ENCODE measurements around the gene DNASE1L3.
"Not testable (repeated sequence)": the region's sequence is repeated elsewhere in the genome, so short reads cannot be mapped to it uniquely, and the experiment has no call there.

DNASE1L3 gene

DNA sequence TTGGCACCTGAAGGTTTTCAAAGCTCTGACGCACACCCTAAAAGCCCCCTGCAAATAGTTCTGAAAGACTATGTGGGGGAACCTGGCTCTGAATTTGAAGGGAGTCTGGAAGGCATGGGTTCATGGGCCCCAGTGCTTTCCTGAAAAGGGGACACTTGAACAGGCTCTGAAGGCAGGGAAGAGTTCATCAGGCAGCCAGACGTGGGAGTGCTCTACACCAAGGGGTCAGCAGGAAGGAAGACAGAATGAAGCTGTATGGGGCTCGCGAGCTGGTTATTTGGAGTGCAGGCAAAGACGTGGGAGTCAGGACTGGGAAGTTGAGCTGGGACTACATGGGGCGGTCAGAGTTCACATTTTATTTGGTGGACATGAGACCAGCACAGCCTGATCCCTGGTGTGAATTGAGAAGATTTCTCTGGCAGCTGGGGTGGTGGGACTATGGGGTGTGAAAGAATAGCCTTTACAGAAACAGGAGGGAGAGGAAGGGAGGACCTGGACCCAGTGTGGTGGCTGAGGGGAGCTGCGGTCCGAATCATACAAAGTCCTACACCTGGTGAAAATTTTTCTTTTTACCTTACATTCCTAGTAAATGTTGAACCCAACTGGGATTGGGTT lies 39.4 kb upstream of the DNASE1L3 start:
- TF ChIP-seq ZFX (IDR thresholded peaks at IDR 0.05), result no peak
- TF ChIP-seq, protein P1, sequence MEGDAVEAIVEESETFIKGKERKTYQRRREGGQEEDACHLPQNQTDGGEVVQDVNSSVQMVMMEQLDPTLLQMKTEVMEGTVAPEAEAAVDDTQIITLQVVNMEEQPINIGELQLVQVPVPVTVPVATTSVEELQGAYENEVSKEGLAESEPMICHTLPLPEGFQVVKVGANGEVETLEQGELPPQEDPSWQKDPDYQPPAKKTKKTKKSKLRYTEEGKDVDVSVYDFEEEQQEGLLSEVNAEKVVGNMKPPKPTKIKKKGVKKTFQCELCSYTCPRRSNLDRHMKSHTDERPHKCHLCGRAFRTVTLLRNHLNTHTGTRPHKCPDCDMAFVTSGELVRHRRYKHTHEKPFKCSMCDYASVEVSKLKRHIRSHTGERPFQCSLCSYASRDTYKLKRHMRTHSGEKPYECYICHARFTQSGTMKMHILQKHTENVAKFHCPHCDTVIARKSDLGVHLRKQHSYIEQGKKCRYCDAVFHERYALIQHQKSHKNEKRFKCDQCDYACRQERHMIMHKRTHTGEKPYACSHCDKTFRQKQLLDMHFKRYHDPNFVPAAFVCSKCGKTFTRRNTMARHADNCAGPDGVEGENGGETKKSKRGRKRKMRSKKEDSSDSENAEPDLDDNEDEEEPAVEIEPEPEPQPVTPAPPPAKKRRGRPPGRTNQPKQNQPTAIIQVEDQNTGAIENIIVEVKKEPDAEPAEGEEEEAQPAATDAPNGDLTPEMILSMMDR (conservative IDR thresholded peaks at IDR 0.05), result no peak
- no peak overlapping the region for H3K27ac ChIP-seq

DNA sequence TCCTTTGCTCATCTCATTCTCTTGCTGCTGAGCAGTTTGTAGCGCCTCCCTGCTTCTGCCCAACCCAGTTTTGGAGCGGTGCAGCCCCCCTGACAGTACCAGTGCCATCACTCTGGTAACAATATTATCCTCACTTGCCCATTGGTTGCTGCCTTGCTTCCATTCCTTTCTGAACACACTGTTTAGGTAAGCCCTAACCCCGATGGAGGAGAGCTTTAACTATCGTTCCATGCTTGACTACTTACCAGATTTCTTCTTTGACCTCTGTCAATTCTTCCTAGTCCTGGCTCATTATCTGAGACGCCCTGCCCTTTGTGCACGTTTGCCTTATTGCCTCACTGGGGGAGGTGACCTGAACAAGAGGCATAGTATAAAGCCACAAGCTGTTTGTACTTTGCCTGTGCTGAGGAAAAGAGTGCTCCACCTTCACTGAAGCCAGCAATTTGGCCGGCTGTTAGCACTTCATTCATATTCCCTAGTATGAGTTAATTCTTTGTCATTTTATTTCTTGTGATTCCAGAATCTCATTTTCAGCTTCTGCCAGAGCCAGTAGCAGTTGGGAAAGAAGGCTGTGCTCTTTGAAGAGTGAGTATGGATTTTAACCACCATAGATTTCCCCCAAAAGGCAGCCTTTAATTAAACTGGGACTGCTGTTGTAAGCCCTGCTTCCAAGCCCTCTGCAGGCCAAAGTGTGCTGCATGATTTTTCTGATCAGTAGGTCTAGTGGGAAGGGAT lies 38.8 kb upstream of the DNASE1L3 start:
- TF ChIP-seq ZFX (IDR thresholded peaks at IDR 0.05), result no peak
- TF ChIP-seq, protein P1 (conservative IDR thresholded peaks at IDR 0.05), result no peak
- H3K27ac ChIP-seq, result no peak overlapping the region

DNA sequence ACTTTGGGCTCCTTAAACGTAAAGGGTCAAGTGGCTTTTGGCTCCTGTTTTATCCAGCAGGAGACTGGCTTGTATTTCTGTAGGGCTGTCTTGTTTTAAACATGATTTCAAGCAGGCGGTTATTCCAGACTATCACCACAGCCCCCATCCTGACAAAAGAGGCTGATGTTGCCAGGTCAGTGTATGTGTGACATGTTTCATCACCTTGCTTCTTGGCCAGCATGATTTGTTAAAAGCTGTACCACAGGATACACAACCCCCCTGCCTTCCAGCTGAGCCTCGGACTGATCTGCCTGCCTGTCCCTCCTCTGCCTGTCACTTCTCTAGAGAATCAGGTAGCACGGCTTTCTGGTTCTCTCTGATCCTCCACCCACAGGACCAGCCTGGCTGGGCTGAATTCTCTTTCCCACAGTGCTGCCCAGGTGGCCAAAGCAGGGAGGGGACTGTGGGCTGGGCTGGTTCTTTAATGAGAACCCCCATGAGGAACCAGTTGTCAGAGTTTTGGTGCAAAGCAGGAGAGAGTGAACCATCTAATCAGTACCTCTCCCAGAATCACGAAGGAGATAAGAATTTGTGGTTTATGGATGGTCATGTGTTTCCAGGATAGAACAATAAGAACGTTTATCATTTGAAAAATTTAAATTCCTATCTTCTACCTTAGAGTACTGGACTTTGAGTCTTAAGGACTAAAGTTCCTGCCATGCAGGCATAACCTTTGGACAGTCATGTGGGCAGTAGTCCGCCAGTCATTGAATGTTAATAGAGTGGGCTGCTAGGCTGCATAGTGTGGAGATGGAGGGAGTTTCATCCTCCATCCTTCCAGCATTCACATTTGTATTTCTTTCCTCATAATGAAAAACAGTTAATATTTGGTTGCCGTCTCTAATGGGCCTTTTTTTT lies 35.6 kb upstream of the DNASE1L3 start:
- H3K27ac ChIP-seq, result 0 out of 2 replicates have a peak overlapping the region, but pooled peaks have one; percentile 12
- TF ChIP-seq, protein P1 (conservative IDR thresholded peaks at IDR 0.05), result no peak
- no peak for TF ChIP-seq ZFX (IDR thresholded peaks at IDR 0.05)

DNA sequence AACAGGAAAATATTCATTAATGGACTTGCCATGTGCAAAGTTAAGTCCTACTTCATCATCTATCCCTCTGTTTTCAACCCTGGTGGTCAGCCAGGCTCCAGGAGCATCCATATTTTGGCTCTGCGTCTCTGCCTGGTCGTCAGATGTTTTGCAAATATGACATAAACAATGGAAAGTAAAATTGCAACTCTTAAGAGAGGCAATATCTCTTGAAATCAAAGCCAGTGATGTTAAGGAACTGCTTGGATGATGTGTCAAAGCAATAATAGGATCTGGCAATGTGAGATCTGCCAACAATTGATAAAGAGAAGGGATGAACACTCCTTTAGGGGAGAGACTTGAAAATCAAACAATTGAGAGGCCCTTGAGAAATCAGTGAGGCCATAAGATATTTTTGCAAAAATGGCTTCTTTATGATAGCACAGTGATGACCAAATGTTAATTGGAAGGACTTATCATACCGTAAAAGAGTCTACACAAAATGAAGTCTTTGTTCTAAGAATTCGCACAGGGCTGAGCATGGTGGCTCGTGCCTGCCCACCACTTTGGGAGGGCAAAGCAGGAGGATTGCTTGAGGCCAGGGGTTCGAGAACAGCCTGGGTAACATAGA lies 33.3 kb upstream of the DNASE1L3 start:
- no peak overlapping the region for H3K27ac ChIP-seq
- no peak for TF ChIP-seq ZFX (IDR thresholded peaks at IDR 0.05)
- TF ChIP-seq, protein P1 (conservative IDR thresholded peaks at IDR 0.05), result no peak

DNA sequence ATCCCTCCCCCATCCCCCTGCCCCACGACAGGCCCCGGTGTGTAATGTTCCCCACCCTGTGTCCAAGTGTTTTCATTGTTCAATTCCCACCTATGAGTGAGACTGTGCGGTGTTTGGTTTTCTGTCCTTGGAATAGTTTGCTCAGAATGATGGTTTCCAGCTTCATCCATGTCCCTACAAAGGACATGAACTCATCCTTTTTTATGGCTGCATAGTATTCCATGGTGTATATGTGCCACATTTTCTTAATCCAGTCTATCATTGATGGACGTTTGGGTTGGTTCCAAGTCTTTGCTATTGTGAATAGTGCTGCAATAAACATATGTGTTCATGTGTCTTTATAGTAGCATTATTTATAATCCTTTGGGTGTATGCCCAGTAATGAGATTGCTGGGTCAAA lies 32.1 kb upstream of the DNASE1L3 start:
- not testable (repeated sequence) for H3K27ac ChIP-seq

DNA sequence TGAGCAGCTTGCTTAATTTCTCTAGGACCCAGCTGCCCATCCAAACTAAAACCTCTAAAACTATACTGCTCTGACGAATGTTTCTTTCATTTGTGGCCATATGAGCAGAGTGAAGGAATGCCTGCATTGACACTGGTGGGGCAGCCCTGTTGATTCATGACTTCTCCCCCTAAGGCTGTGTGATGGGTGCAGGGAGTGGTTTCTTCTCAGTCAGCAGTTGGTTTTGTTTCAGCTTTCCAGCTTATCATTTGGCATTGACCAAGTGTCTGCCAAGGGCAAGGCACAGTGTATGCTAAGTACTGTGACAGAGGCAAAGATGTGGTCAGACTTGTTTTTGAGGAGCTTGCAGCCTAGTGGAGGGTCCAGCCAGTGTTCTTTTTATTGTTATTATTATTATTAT lies 31.6 kb upstream of the DNASE1L3 start:
- no peak overlapping the region for H3K27ac ChIP-seq

More for the DNA sequence above, 31.6 kb upstream of the DNASE1L3 start:
- TF ChIP-seq, protein P1 (conservative IDR thresholded peaks at IDR 0.05), result no peak
- no peak for TF ChIP-seq ZFX (IDR thresholded peaks at IDR 0.05)

All from C4-2B (cell line).